ENCODE data around the gene UBE2H.

The UBE2H gene

GRCh38 chr7:129882531-129882930 is 70.2 kb downstream of the UBE2H start:
- no peak for TF ChIP-seq CTCF (IDR thresholded peaks at IDR 0.05; ENCODE audit: low read depth, low read length, missing control alignments)
- H3K4me3 ChIP-seq (replicated peaks; ENCODE audit: low read depth, low read length), result no peak overlapping the region
- DNase-seq (ENCODE audit: extremely low read depth, low read depth), result no peak

- no peak overlapping the region for H3K4me3 ChIP-seq (replicated peaks; ENCODE audit: low read depth, low read length)
- DNase-seq (ENCODE audit: extremely low read depth, low read depth), result no peak
- no peak for TF ChIP-seq CTCF (IDR thresholded peaks at IDR 0.05; ENCODE audit: low read depth, low read length, missing control alignments)
Measured at GRCh38 chr7:129877146-129877792, 75.5 kb downstream of the UBE2H start.

GRCh38 chr7:129875745-129876411 is 76.9 kb downstream of the UBE2H start:
- H3K4me3 ChIP-seq (replicated peaks; ENCODE audit: low read depth, low read length), result no peak overlapping the region
- no peak for DNase-seq (ENCODE audit: extremely low read depth, low read depth)
- no peak for TF ChIP-seq CTCF (IDR thresholded peaks at IDR 0.05; ENCODE audit: low read depth, low read length, missing control alignments)

GRCh38 chr7:129875160-129875559 is 77.6 kb downstream of the UBE2H start:
- no peak for DNase-seq (ENCODE audit: extremely low read depth, low read depth)
- H3K4me3 ChIP-seq (replicated peaks; ENCODE audit: low read depth, low read length), result no peak overlapping the region
- no peak for TF ChIP-seq CTCF (IDR thresholded peaks at IDR 0.05; ENCODE audit: low read depth, low read length, missing control alignments)

GRCh38 chr7:129874722-129875121 is 78.0 kb downstream of the UBE2H start:
- TF ChIP-seq CTCF (IDR thresholded peaks at IDR 0.05; ENCODE audit: low read depth, low read length, missing control alignments), result no peak
- no peak overlapping the region for H3K4me3 ChIP-seq (replicated peaks; ENCODE audit: low read depth, low read length)
- DNase-seq (ENCODE audit: extremely low read depth, low read depth), result no peak

- no peak for DNase-seq (ENCODE audit: extremely low read depth, low read depth)
- TF ChIP-seq CTCF (IDR thresholded peaks at IDR 0.05; ENCODE audit: low read depth, low read length, missing control alignments), result no peak
- no peak overlapping the region for H3K4me3 ChIP-seq (replicated peaks; ENCODE audit: low read depth, low read length)
Measured at GRCh38 chr7:129872054-129872453, 80.7 kb downstream of the UBE2H start.

Measured in HFF-Myc (cell line).